ENCODE data around the gene BTNL3. TPM values are rescaled to one million over a fixed set of nuclear protein-coding genes. Genes with fewer than 3 reads are reported as not detected.
"Not testable (repeated sequence)": the region's sequence is repeated elsewhere in the genome, so short reads cannot be mapped to it uniquely, and the experiment has no call there.

Gene BTNL3
- total and polyA plus RNA-seq, 9 donors: 0.12 to 0.36 TPM; not detected in 7

DNA sequence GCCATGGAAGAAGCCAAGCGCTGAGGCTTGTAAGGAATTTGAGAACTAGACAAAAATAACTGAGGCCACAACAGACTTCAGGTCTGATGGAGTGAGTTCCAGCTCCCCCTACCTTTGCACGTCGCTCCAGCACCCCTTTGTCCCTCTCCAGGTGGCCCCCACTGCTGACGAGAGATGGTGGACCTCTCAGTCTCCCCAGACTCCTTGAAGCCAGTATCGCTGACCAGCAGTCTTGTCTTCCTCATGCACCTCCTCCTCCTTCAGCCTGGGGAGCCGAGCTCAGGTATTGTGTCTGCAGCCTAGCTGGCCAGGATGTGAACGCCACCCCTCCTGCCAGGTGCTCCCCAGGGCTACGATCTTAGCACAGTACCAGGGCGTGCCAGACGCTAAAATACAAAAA lies 56.7 kb downstream of the BTNL3 start:
- no peak overlapping the region for H3K4me3 ChIP-seq
- no peaks in the 10 kb centered on the region for H3K4me1 ChIP-seq (ENCODE audit: insufficient read depth)
- no peaks in the 10 kb centered on the region for H3K9me3 ChIP-seq
- intact Hi-C loops (cut with DNase I): loop anchor here in 1 of 4 donors (10.0 kb wide), 1 partner anchor 271 kb away; no protein-coding TSS in a partner anchor
- TF ChIP-seq POLR2A (IDR thresholded peaks at IDR 0.05): no peak
- TF ChIP-seq, protein P1, sequence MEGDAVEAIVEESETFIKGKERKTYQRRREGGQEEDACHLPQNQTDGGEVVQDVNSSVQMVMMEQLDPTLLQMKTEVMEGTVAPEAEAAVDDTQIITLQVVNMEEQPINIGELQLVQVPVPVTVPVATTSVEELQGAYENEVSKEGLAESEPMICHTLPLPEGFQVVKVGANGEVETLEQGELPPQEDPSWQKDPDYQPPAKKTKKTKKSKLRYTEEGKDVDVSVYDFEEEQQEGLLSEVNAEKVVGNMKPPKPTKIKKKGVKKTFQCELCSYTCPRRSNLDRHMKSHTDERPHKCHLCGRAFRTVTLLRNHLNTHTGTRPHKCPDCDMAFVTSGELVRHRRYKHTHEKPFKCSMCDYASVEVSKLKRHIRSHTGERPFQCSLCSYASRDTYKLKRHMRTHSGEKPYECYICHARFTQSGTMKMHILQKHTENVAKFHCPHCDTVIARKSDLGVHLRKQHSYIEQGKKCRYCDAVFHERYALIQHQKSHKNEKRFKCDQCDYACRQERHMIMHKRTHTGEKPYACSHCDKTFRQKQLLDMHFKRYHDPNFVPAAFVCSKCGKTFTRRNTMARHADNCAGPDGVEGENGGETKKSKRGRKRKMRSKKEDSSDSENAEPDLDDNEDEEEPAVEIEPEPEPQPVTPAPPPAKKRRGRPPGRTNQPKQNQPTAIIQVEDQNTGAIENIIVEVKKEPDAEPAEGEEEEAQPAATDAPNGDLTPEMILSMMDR (IDR thresholded peaks at IDR 0.05): no peak
- TF ChIP-seq EP300 (IDR thresholded peaks at IDR 0.05): no peak
- H3K27ac ChIP-seq: no peak overlapping the region
- no peak for DNase-seq
- H3K27me3 ChIP-seq: no peaks in the 10 kb centered on the region
- H3K36me3 ChIP-seq: no peaks in the 10 kb centered on the region
- WGBS, 3 donors: 59 to 66% (median 64%) methylated on average over 10 of the region's 10 CpGs

GRCh38 chr5:181045857-181046256 lies 57.2 kb downstream of the BTNL3 start:
- H3K27ac ChIP-seq; H3K4me1 ChIP-seq (ENCODE audit: insufficient read depth); H3K9me3 ChIP-seq; DNase-seq; H3K4me3 ChIP-seq; H3K27me3 ChIP-seq; H3K36me3 ChIP-seq: not testable (repeated sequence)
- 13 to 79% (median 40%) methylated on average over 1 of the region's 1 CpG for WGBS, 3 donors
- intact Hi-C loops (cut with DNase I): loop anchor here in 1 of 4 donors (10.0 kb wide), 1 partner anchor 271 kb away; no protein-coding TSS in a partner anchor

GRCh38 chr5:181047288-181047687 lies 58.6 kb downstream of the BTNL3 start:
- no peak overlapping the region for H3K27ac ChIP-seq
- no peaks in the 10 kb centered on the region for H3K9me3 ChIP-seq
- WGBS, 3 donors: 88% methylated on average over 2 of the region's 2 CpGs
- no peak overlapping the region for H3K4me3 ChIP-seq
- H3K36me3 ChIP-seq: no peaks in the 10 kb centered on the region
- no peaks in the 10 kb centered on the region for H3K27me3 ChIP-seq
- TF ChIP-seq, protein P1 (IDR thresholded peaks at IDR 0.05): no peak
- no peak for TF ChIP-seq POLR2A (IDR thresholded peaks at IDR 0.05)
- intact Hi-C loops (cut with DNase I): loop anchor here in 1 of 4 donors (10.0 kb wide), 1 partner anchor 272 kb away; no protein-coding TSS in a partner anchor
- DNase-seq: no peak
- no peaks in the 10 kb centered on the region for H3K4me1 ChIP-seq (ENCODE audit: insufficient read depth)

GRCh38 chr5:181047921-181048320 lies 59.3 kb downstream of the BTNL3 start:
- no peaks in the 10 kb centered on the region for H3K27me3 ChIP-seq
- no peak overlapping the region for H3K4me3 ChIP-seq
- H3K4me1 ChIP-seq (ENCODE audit: insufficient read depth): no peaks in the 10 kb centered on the region
- no peak for DNase-seq
- 92 to 95% (median 93%) methylated on average over 14 to 15 of the region's 15 CpGs for WGBS, 3 donors
- no peaks in the 10 kb centered on the region for H3K9me3 ChIP-seq
- no peaks in the 10 kb centered on the region for H3K36me3 ChIP-seq
- intact Hi-C loops (cut with DNase I): loop anchor here in 1 of 4 donors (10.0 kb wide), 1 partner anchor 273 kb away; no protein-coding TSS in a partner anchor
- no peak overlapping the region for H3K27ac ChIP-seq
- TF ChIP-seq EP300 (IDR thresholded peaks at IDR 0.05) (no peak), POLR2A (IDR thresholded peaks at IDR 0.05) (no peak)
- TF ChIP-seq, protein P1 (IDR thresholded peaks at IDR 0.05): no peak

- Histone ChIP-seq H3K27ac (no peak overlapping the region), H3K9me3 (no peaks in the 10 kb centered on the region), H3K27me3 (no peaks in the 10 kb centered on the region), H3K4me1 (ENCODE audit: insufficient read depth) (peaks cover 3% of the 10 kb centered on the region), H3K4me3 (no peak overlapping the region), H3K36me3 (no peaks in the 10 kb centered on the region)
- intact Hi-C loops (cut with DNase I): no loop called here
- 87 to 95% (median 94%) methylated on average over 5 of the region's 5 CpGs for WGBS, 3 donors
- no peak for DNase-seq
- TF ChIP-seq EP300 (IDR thresholded peaks at IDR 0.05) (no peak), POLR2A (IDR thresholded peaks at IDR 0.05) (no peak)
- TF ChIP-seq, protein P1 (IDR thresholded peaks at IDR 0.05): no peak
Measured at GRCh38 chr5:181050016-181050415, 61.4 kb downstream of the BTNL3 start.
